BE2C (cell line): ENCODE results near the gene HDAC4.

Experiments
- DNase-seq: peaks from one replicate; pipeline ENCODE4 v3.0.0-alpha.2; 2020
- H3K27me3 ChIP-seq: fragments of 250-450 bp; sonication (Bioruptor Pico); 2 replicates; pipeline ENCODE4 v1.5.1; 2020; ENCODE audit warnings: mild to moderate bottlenecking
- H3K36me3 ChIP-seq: fragments of 250-450 bp; sonication (Bioruptor Pico); 2 replicates; pipeline ENCODE4 v1.5.1; 2020; ENCODE audit warnings: mild to moderate bottlenecking
- H3K4me1 ChIP-seq: fragments of 250-450 bp; sonication (Bioruptor Pico); 2 replicates; pipeline ENCODE4 v1.5.1; 2020
- H3K4me3 ChIP-seq: 2 replicates; pipeline ENCODE4 v1.5.1; 2011; ENCODE audit warnings: low read depth, low read length
- H3K9me3 ChIP-seq: fragments of 250-450 bp; sonication (Bioruptor Pico); 2 replicates; pipeline ENCODE4 v1.5.1; 2020
- CTCF ChIP-seq: IDR thresholded peaks from 2 replicates; pipeline ENCODE4 v1.5.1; 2012; ENCODE audit warnings: mild to moderate bottlenecking, low read depth, low read length

HDAC4 gene

GRCh38 chr2:239271882-239272281 lies 128.9 kb downstream of the HDAC4 start:
- Histone ChIP-seq H3K9me3 (no peaks in the 10 kb centered on the region), H3K36me3 (no peaks in the 10 kb centered on the region), H3K4me3 (no peak overlapping the region), H3K4me1 (peaks cover 34% of the 10 kb centered on the region), H3K27me3 (no peaks in the 10 kb centered on the region)
- no peak for DNase-seq
- no peak for TF ChIP-seq CTCF

- no peak for TF ChIP-seq CTCF
- no peaks in the 10 kb centered on the region for H3K9me3 ChIP-seq
- peaks cover 30% of the 10 kb centered on the region for H3K4me1 ChIP-seq
Measured at GRCh38 chr2:239271471-239271870, 129.3 kb downstream of the HDAC4 start.

GRCh38 chr2:239269916-239270315 lies 130.9 kb downstream of the HDAC4 start:
- no peak for TF ChIP-seq CTCF
- no peaks in the 10 kb centered on the region for H3K36me3 ChIP-seq
- peaks cover 25% of the 10 kb centered on the region for H3K4me1 ChIP-seq
- H3K4me3 ChIP-seq, result no peak overlapping the region
- no peaks in the 10 kb centered on the region for H3K27me3 ChIP-seq
- peak; percentile 3 for DNase-seq
- H3K9me3 ChIP-seq, result no peaks in the 10 kb centered on the region

More at GRCh38 chr2:239271471-239271870, 129.3 kb downstream of the HDAC4 start:
- Histone ChIP-seq H3K4me3 (no peak overlapping the region), H3K36me3 (no peaks in the 10 kb centered on the region), H3K27me3 (no peaks in the 10 kb centered on the region)
- DNase-seq, result no peak

GRCh38 chr2:239269173-239269885 lies 131.5 kb downstream of the HDAC4 start:
- no peak for DNase-seq
- Histone ChIP-seq H3K4me1 (peaks cover 25% of the 10 kb centered on the region), H3K4me3 (no peak overlapping the region), H3K9me3 (no peaks in the 10 kb centered on the region), H3K36me3 (no peaks in the 10 kb centered on the region), H3K27me3 (no peaks in the 10 kb centered on the region)
- TF ChIP-seq CTCF, result no peak

- no peaks in the 10 kb centered on the region for H3K27me3 ChIP-seq
- no peaks in the 10 kb centered on the region for H3K36me3 ChIP-seq
- no peak overlapping the region for H3K4me3 ChIP-seq
- no peaks in the 10 kb centered on the region for H3K9me3 ChIP-seq
- no peak for DNase-seq
- no peak for TF ChIP-seq CTCF
- peaks cover 23% of the 10 kb centered on the region for H3K4me1 ChIP-seq
Measured at GRCh38 chr2:239268549-239268948, 132.3 kb downstream of the HDAC4 start.

- Histone ChIP-seq H3K4me3 (no peak overlapping the region), H3K36me3 (no peaks in the 10 kb centered on the region), H3K4me1 (peaks cover 23% of the 10 kb centered on the region), H3K27me3 (no peaks in the 10 kb centered on the region), H3K9me3 (no peaks in the 10 kb centered on the region)
- no peak for TF ChIP-seq CTCF
- no peak for DNase-seq
Measured at GRCh38 chr2:239268082-239268481, 132.7 kb downstream of the HDAC4 start.
